Measurements from ENCODE around the gene SORCS3.

The SORCS3 gene

GRCh38 chr10:105010411-105011121, 369.5 kb downstream of the SORCS3 start:
- DNase-seq (ENCODE audit: low read depth in 3 of 3) = no peak

GRCh38 chr10:105017116-105017515, 376.0 kb downstream of the SORCS3 start:
- peak in 1 of 3 donors; percentile 9 for DNase-seq (ENCODE audit: low read depth in 3 of 3)

GRCh38 chr10:105017691-105018090, 376.6 kb downstream of the SORCS3 start:
- DNase-seq (ENCODE audit: low read depth in 3 of 3) = no peak

DNA sequence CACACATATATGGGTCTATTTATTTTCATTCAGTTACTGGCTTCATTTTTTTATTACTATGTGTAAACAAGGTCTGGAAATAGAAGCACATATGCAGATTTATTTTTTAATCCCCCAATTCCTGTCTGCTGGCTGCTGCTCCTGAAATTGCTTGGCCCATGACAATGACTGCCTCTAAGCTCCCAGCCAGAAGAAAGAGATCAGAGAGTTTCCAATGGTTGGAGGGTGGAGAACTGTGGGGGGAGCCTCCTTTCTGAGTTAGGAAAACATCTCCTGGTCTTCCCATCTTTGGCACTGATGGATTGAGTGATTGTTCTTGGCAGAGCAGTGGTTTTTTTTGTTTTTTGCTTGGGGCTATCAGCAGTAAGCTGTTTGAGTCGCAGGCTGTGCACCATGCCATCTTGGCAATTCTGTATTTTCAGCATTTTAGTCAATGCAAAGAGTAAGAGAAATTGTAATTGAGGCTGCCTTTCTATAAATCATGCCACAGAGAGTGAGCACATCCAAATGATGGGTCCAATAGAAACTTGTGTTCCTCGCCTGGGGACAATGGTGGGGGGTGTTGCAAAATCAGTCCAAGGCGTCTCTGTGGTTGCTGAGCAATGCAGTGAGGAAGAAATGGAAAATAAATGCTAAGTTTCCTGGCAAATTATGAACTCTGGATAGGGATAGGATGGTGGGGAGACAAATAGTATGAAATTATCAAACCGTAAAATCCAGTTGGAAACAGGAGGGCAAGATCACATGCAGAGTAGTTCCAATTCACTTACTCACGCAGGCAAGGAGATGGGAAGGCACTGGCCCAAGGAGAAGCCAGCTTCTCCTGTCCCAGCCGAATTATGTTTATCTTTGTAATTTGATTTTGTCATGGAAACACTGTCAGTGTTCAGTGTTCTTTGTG, 382.4 kb downstream of the SORCS3 start:
- DNase-seq (ENCODE audit: low read depth in 3 of 3) = no peak

GRCh38 chr10:105024184-105024583, 383.1 kb downstream of the SORCS3 start:
- no peak for DNase-seq (ENCODE audit: low read depth in 3 of 3)

- no peak for DNase-seq (ENCODE audit: low read depth in 3 of 3)
These were observed 384.0 kb downstream of the SORCS3 start for GRCh38 chr10:105025092-105025491.

DNA sequence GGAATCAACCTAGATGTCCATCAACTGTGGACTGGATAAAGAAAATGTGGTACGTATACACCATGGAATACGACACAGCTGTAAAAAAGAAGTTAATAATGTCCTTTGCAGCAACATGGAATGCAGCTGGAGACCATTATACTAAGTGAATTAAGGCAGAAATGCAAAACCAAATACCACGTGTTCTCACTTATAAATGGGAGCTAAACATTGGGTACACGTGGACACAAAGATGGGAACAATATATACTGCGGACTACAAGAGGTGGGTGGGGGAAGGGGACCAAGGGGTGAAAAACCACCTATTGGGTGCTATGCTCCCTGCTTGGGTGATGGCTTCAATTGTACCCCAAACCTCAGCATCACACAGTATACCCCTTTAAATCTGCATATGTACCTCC, 385.5 kb downstream of the SORCS3 start:
- DNase-seq (ENCODE audit: low read depth in 3 of 3) = no peak

- DNase-seq (ENCODE audit: low read depth in 3 of 3) = no peak
These were observed 388.2 kb downstream of the SORCS3 start for GRCh38 chr10:105029286-105029685.

- DNase-seq (ENCODE audit: low read depth in 3 of 3) = no peak
These were observed 395.9 kb downstream of the SORCS3 start for GRCh38 chr10:105037022-105037421.

- DNase-seq (ENCODE audit: low read depth in 3 of 3) = no peak
These were observed 400.9 kb downstream of the SORCS3 start for GRCh38 chr10:105041956-105042355.

DNA sequence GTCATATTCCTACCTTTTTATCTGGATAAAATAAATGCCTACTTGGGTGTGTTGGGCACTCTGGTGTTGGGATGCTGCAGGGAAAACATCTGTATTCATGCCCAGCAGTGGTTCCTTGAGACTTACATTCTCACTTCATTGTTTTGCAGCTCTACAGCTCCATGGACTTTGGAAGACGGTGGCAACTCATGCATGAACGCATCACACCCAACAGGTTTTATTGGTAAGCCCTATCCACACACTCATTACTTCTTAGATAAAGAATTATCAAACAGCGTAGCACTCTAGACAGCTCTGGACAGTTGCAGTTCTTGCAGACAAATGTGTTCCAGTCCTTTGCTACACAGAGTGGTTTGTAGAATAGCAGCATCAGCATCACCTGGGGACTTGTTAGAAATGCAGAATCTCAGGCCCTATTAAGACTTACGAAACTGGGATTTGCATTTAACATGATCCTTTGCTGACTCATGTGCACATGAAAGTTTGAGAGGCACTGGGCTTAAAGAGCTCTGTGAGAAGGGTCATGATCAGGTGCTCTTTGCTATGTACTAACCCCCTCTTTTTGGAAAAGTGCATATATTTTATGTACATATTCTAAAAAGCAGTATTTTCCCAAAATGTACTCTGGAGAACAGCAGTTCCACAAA, 401.9 kb downstream of the SORCS3 start:
- DNase-seq (ENCODE audit: low read depth in 3 of 3) = no peak

- DNase-seq (ENCODE audit: low read depth in 3 of 3) = no peak
These were observed 403.8 kb downstream of the SORCS3 start for GRCh38 chr10:105044902-105045301.

- no peak for DNase-seq (ENCODE audit: low read depth in 3 of 3)
These were observed 415.3 kb downstream of the SORCS3 start for GRCh38 chr10:105056413-105056812.

DNA sequence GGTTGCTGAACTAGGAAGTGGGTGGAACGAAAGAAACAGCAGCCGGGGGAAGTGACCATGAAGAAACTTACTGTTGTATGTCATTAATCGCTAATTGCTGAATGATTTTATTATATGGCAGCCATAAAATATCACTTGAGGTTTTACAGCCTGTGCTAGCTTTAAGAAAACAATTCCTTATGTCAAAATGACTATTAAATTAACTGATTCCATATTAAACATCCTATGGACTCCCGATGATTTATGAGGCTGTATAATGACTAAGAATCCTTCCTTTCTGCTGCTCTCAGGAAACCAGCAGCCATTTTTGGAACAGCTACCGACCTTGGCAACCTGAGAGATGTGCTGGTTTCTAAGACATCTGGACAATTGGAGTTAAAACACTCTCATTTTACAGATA, 421.9 kb downstream of the SORCS3 start:
- no peak for DNase-seq (ENCODE audit: low read depth in 3 of 3)

- peak in 2 of 3 donors; percentile 4 to 17 for DNase-seq (ENCODE audit: low read depth in 3 of 3)
These were observed 422.7 kb downstream of the SORCS3 start for GRCh38 chr10:105063796-105064195.

GRCh38 chr10:105068497-105068896, 427.4 kb downstream of the SORCS3 start:
- no peak for DNase-seq (ENCODE audit: low read depth in 3 of 3)

GRCh38 chr10:105070249-105070648, 429.2 kb downstream of the SORCS3 start:
- no peak for DNase-seq (ENCODE audit: low read depth in 3 of 3)

- DNase-seq (ENCODE audit: low read depth in 3 of 3) = no peak
These were observed 429.9 kb downstream of the SORCS3 start for GRCh38 chr10:105070952-105071351.

- DNase-seq (ENCODE audit: low read depth in 3 of 3) = no peak
These were observed 430.9 kb downstream of the SORCS3 start for GRCh38 chr10:105071980-105072379.

DNA sequence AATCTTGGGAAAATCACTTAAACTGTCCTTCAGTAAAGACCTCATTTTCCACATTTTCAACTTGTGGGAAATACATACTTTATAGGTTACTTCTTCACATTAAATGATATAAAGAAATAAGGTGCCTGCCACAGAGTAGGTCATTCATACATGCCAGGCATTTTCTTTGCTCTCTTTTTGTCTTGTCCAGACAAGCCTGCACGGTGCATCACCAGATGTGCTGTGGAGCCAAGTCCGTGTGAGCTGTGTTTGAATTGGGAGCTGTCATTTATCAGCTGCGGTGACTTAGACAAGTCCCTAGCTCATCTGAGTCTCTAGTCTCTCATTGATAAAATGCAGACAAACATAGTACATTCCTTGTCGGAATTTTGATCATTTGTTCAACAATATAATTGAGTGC, 432.9 kb downstream of the SORCS3 start:
- DNase-seq (ENCODE audit: low read depth in 3 of 3) = no peak

- DNase-seq (ENCODE audit: low read depth in 3 of 3) = no peak
These were observed 433.9 kb downstream of the SORCS3 start for GRCh38 chr10:105075031-105075430.

DNA sequence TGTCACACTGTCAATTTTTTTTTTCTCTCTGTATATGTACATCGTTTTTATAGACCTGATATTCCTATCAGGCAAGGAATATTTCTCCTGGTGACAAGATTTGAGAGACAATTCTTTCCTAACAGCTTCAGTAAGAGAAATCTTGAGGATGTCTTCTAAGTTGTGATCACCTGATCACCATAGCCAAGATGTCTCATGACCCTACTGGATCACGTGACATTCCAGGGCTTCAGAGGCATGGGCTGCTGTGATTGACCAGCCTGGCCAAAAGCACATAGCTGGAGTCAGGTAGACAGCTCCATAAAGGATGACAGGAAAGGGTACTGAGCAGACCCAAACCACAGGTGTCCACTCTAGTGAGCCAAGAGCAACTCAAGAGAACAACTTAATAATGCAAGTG, 444.9 kb downstream of the SORCS3 start:
- no peak for DNase-seq (ENCODE audit: low read depth in 3 of 3)

- no peak for DNase-seq (ENCODE audit: low read depth in 3 of 3)
These were observed 453.0 kb downstream of the SORCS3 start for GRCh38 chr10:105094048-105094447.
